ENCODE results near the gene PNPLA3. TPM values are rescaled to one million over a fixed set of nuclear protein-coding genes. Genes with fewer than 3 reads are reported as not detected.

Gene PNPLA3
- total RNA-seq, 6 experiments from 2014 or later, result 17.5 to 66.8 (median 60.3) TPM

DNA sequence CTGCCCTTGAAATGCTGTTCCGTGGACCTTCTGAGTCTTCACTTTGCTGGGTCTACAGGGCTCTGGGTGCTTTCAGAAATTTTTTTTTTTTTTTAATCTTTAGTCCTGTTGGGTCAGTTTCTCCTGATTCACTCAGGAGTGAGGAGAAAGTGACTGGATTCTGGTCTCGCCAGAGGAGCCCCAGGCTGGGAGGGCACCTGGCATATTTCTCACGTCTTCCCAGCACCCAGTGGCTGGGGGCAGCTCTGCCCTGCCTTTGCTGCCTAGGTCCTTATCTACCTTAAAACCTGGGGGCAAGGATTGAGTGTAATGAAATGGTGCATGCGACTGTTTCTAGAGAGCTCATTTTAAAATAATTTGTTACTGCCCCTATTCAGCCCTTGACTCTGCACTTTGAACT is 55.0 kb downstream of the PNPLA3 start:
- no peak for ATAC-seq
- no peak for DNase-seq
- WGBS (ENCODE audit: insufficient coverage, low coverage, low lambda C conversion rate, missing lambda C conversion rate), result 92% methylated on average over 4 of the region's 4 CpGs

DNA sequence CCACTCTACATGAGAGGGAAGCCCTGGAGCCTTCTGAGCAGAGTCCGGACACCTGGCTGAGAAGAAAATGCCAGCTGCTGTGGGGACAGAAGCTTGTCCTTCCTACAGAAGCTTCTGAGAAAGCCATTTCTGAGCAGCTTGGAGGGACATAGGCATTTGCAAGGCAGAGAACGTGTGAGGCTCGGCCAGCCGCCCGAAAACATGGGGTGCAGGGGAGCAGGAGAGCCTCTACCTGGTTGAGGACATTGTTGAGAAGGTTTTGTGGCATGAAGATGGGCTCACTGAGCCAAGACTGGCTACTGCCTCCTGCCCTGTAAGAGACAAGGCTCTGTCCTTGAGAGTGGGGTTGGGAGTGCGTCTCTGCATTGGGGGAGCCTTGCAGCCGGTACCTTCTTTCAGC is 57.0 kb downstream of the PNPLA3 start:
- WGBS (ENCODE audit: insufficient coverage, low coverage, low lambda C conversion rate, missing lambda C conversion rate), result no CpG with 5 or more reads among the region's 7 CpGs

More for the DNA sequence above, 55.0 kb downstream of the PNPLA3 start:
- intact Hi-C loops (cut with DNase I), result no loop called here
- no peak overlapping the region for H3K27ac ChIP-seq
- H3K4me3 ChIP-seq, result no peak overlapping the region
- no peaks in the 10 kb centered on the region for H3K27me3 ChIP-seq
- H3K36me3 ChIP-seq, result peaks cover 0 to 80% (median 38%) of the 10 kb centered on the region in 4 donors
- no peaks in the 10 kb centered on the region for H3K9me3 ChIP-seq
- TF ChIP-seq, protein P1, sequence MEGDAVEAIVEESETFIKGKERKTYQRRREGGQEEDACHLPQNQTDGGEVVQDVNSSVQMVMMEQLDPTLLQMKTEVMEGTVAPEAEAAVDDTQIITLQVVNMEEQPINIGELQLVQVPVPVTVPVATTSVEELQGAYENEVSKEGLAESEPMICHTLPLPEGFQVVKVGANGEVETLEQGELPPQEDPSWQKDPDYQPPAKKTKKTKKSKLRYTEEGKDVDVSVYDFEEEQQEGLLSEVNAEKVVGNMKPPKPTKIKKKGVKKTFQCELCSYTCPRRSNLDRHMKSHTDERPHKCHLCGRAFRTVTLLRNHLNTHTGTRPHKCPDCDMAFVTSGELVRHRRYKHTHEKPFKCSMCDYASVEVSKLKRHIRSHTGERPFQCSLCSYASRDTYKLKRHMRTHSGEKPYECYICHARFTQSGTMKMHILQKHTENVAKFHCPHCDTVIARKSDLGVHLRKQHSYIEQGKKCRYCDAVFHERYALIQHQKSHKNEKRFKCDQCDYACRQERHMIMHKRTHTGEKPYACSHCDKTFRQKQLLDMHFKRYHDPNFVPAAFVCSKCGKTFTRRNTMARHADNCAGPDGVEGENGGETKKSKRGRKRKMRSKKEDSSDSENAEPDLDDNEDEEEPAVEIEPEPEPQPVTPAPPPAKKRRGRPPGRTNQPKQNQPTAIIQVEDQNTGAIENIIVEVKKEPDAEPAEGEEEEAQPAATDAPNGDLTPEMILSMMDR (IDR thresholded peaks at IDR 0.05), result no peak
- no peak for TF ChIP-seq POLR2A (IDR thresholded peaks at IDR 0.05)
- H3K4me1 ChIP-seq, result no peaks in the 10 kb centered on the region

DNA sequence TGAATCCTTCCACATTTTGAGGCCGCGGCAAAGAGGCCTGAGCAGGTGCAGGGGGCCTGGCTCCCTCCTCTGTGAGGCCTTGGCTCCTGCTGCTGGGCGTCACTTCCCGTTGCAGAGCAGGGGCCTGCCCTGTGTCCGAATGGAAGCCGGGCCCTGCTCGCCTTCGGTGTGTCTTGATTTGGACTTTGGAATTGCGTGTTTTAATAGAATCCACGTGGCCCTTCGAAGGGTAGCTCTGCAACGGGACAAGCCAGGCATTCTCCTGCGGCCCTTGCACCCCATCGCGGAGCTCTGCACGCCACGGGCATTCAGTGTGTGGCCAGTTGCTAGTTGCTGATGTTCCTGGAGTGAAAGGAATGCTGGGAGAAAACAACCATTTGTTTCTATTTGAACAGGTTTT is 57.4 kb downstream of the PNPLA3 start:
- H3K27me3 ChIP-seq, result no peaks in the 10 kb centered on the region
- DNase-seq, result no peak
- no peak for TF ChIP-seq POLR2A (IDR thresholded peaks at IDR 0.05)
- TF ChIP-seq, protein P1 (IDR thresholded peaks at IDR 0.05), result no peak
- no peak overlapping the region for H3K4me3 ChIP-seq
- no peak overlapping the region for H3K27ac ChIP-seq
- ATAC-seq, result peak in 2 of 4 donors; percentile 27 to 57
- no peaks in the 10 kb centered on the region for H3K9me3 ChIP-seq
- intact Hi-C loops (cut with DNase I), result no loop called here
- no peaks in the 10 kb centered on the region for H3K4me1 ChIP-seq
- 68% methylated on average over 10 of the region's 17 CpGs for WGBS (ENCODE audit: insufficient coverage, low coverage, low lambda C conversion rate, missing lambda C conversion rate)
- H3K36me3 ChIP-seq, result peaks cover 0 to 77% (median 39%) of the 10 kb centered on the region in 4 donors

More for the DNA sequence above, 57.0 kb downstream of the PNPLA3 start:
- no peak overlapping the region for H3K27ac ChIP-seq
- TF ChIP-seq POLR2A (IDR thresholded peaks at IDR 0.05), result no peak
- TF ChIP-seq, protein P1 (IDR thresholded peaks at IDR 0.05), result no peak
- H3K4me3 ChIP-seq, result no peak overlapping the region
- no peak for ATAC-seq
- intact Hi-C loops (cut with DNase I), result no loop called here
- no peak for DNase-seq
- no peaks in the 10 kb centered on the region for H3K27me3 ChIP-seq
- H3K9me3 ChIP-seq, result no peaks in the 10 kb centered on the region
- H3K36me3 ChIP-seq, result peaks cover 0 to 80% (median 40%) of the 10 kb centered on the region in 4 donors
- no peaks in the 10 kb centered on the region for H3K4me1 ChIP-seq

DNA sequence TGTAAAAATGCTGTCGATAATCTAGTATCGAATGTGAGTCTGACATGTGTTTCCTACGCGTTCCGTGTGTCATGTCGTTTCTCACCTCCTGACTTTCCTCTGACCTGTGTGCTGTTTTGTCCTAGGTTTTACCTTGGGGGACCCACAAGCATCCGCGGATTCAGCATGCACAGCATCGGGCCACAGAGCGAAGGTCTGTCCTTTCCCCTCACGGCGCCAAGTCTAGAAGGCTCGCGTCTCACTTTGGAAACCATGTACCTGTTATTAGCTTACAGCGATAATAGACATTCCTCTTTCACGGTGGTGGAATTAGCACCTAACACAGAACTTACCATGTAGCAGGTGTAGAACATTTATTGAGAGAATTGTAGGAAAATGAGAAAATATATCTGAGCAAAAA is 60.2 kb downstream of the PNPLA3 start:
- intact Hi-C loops (cut with DNase I), result no loop called here
- H3K27me3 ChIP-seq, result no peaks in the 10 kb centered on the region
- H3K36me3 ChIP-seq, result peaks cover 0 to 81% (median 35%) of the 10 kb centered on the region in 4 donors
- WGBS (ENCODE audit: insufficient coverage, low coverage, low lambda C conversion rate, missing lambda C conversion rate), result 95% methylated on average over 16 of the region's 16 CpGs
- H3K27ac ChIP-seq, result no peak overlapping the region
- no peak for TF ChIP-seq POLR2A (IDR thresholded peaks at IDR 0.05)
- TF ChIP-seq, protein P1 (IDR thresholded peaks at IDR 0.05), result no peak
- no peaks in the 10 kb centered on the region for H3K4me1 ChIP-seq
- H3K9me3 ChIP-seq, result no peaks in the 10 kb centered on the region
- H3K4me3 ChIP-seq, result no peak overlapping the region
- no peak for ATAC-seq
- no peak for DNase-seq

DNA sequence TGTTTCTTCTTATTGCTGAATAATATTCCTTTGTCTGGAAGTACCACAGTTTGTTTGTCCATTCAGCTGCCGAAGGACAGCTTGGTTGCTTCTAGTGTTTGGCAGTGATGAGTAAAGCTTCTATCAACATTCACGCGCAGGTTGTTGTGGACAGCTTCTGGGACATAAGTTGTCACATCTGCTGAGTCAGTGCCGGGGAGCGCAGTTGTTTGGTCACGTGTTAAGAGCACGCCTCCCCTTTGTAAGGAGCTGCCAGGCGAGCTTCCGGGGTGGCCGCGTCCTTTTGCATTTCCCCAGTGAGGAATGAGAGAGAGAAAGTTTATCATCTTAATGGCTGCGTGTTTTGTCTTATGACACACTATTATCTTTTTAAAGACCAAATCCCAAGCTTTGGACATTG is 61.9 kb downstream of the PNPLA3 start:
- Histone ChIP-seq H3K27me3 (no peaks in the 10 kb centered on the region), H3K9me3 (no peaks in the 10 kb centered on the region), H3K36me3 (peaks cover 0 to 89% (median 36%) of the 10 kb centered on the region in 4 donors), H3K4me3 (no peak overlapping the region), H3K27ac (no peak overlapping the region), H3K4me1 (no peaks in the 10 kb centered on the region)
- DNase-seq, result no peak
- intact Hi-C loops (cut with DNase I), result no loop called here
- no peak for ATAC-seq
- TF ChIP-seq, protein P1 (IDR thresholded peaks at IDR 0.05), result no peak
- no peak for TF ChIP-seq POLR2A (IDR thresholded peaks at IDR 0.05)
- WGBS (ENCODE audit: insufficient coverage, low coverage, low lambda C conversion rate, missing lambda C conversion rate), result 82% methylated on average over 4 of the region's 12 CpGs
